H54 (cell line): ENCODE measurements around the gene GRK6.

Source experiments
- DNase-seq: peaks from one replicate; pipeline ENCODE4 v3.0.0; 2011; ENCODE audit warnings: low spot score, mixed read lengths; ENCODE audit not compliant: insufficient read length
- FAIRE-seq: peaks from 3 replicates; lab custom pipeline; 2011; peaks lifted over from hg19 to GRCh38; lab: Jason Lieb, UNC
- POLR2A ChIP-seq: IDR thresholded peaks from 2 replicates; pipeline ENCODE4 v1.6.1; 2011; ENCODE audit warnings: low read depth, mild to moderate bottlenecking, low read length

Gene GRK6

GRCh38 chr5:177444106-177445051 is 17.9 kb downstream of the GRK6 start:
- FAIRE-seq (no peak), DNase-seq (no peak)
- TF ChIP-seq POLR2A: no peak

- DNase-seq: no peak
- no peak for TF ChIP-seq POLR2A
- no peak for FAIRE-seq
Measured at GRCh38 chr5:177445052-177445916, 18.8 kb downstream of the GRK6 start.

GRCh38 chr5:177445917-177446199 is 19.4 kb downstream of the GRK6 start:
- FAIRE-seq (no peak), DNase-seq (no peak)
- TF ChIP-seq POLR2A: no peak

- DNase-seq (peak; percentile 80), FAIRE-seq (no peak)
- TF ChIP-seq POLR2A: peak; percentile 13
Measured at GRCh38 chr5:177446200-177447065, 20.0 kb downstream of the GRK6 start, which contains the start of gene PRR7. Gene PRR7, plus strand, starts transcription at chr5:177446814. Its CDS starts 8,254 bp downstream, at chr5:177455068.

GRCh38 chr5:177447066-177447610 is 20.7 kb downstream of the GRK6 start:
- no peak for FAIRE-seq
- no peak for TF ChIP-seq POLR2A
- peak; percentile 68 for DNase-seq

- peak; percentile 68 for FAIRE-seq
- DNase-seq: peak; percentile 98
- TF ChIP-seq POLR2A: peak; percentile 72
Measured at GRCh38 chr5:177447611-177448243, 21.3 kb downstream of the GRK6 start.

- TF ChIP-seq POLR2A: no peak
- FAIRE-seq (no peak), DNase-seq (no peak)
Measured at GRCh38 chr5:177448244-177448950, 21.9 kb downstream of the GRK6 start.

GRCh38 chr5:177449140-177450061 is 22.9 kb downstream of the GRK6 start:
- TF ChIP-seq POLR2A: no peak
- DNase-seq (no peak), FAIRE-seq (no peak)

GRCh38 chr5:177450667-177451424 is 24.4 kb downstream of the GRK6 start:
- no peak for DNase-seq
- no peak for FAIRE-seq
- no peak for TF ChIP-seq POLR2A

GRCh38 chr5:177452688-177453638 is 26.5 kb downstream of the GRK6 start:
- FAIRE-seq (no peak), DNase-seq (peak; percentile 75)
- TF ChIP-seq POLR2A: no peak
